MM.1S (cell line): ENCODE data around the gene SDK1.

Experiments
- DNase-seq: peaks from one replicate; pipeline ENCODE4 v3.0.0-alpha.2; 2015
- H2AFZ ChIP-seq: fragments of 300-600 bp; sonication (generic); 2 replicates; pipeline ENCODE4 v1.6.0; 2016; ENCODE audit warnings: antibody characterized with exemption, low read length
- H3F3A ChIP-seq: fragments of 300-600 bp; sonication (generic); 2 replicates; pipeline ENCODE4 v1.6.1; 2016; ENCODE audit warnings: mild to moderate bottlenecking, antibody characterized with exemption, low read length, moderate library complexity, mixed read lengths; ENCODE audit not compliant: insufficient read depth
- H3K27ac ChIP-seq: fragments of 300-600 bp; sonication (generic); 2 replicates; pipeline ENCODE4 v1.5.1; 2016; ENCODE audit warnings: mild to moderate bottlenecking, low read length
- H3K27me3 ChIP-seq: fragments of 300-600 bp; sonication (generic); replicated peaks from 2 replicates; pipeline ENCODE4 v1.6.0; 2016; ENCODE audit warnings: low read length; ENCODE audit not compliant: insufficient read depth
- H3K36me3 ChIP-seq: fragments of 300-600 bp; sonication (generic); replicated peaks from 2 replicates; pipeline ENCODE4 v1.6.1; 2016; ENCODE audit warnings: mild to moderate bottlenecking, low read length, mixed read lengths; ENCODE audit not compliant: insufficient read depth
- H3K4me1 ChIP-seq: fragments of 300-600 bp; sonication (generic); 2 replicates; pipeline ENCODE4 v1.6.1; 2016; ENCODE audit warnings: low read length, mixed read lengths
- H3K4me2 ChIP-seq: fragments of 300-600 bp; sonication (generic); 2 replicates; pipeline ENCODE4 v1.6.0; 2016; ENCODE audit warnings: low read depth, low read length
- H3K4me3 ChIP-seq: fragments of 300-600 bp; sonication (generic); 2 replicates; pipeline ENCODE4 v1.5.1; 2016; ENCODE audit warnings: low read length, mixed read lengths
- H3K79me2 ChIP-seq: fragments of 300-600 bp; sonication (generic); 2 replicates; pipeline ENCODE4 v1.6.1; 2016; ENCODE audit warnings: mixed run types, low read length, mixed read lengths
- H3K9ac ChIP-seq: fragments of 300-600 bp; sonication (generic); 2 replicates; pipeline ENCODE4 v1.6.1; 2016; ENCODE audit warnings: low read length, mixed read lengths
- H3K9me2 ChIP-seq: fragments of 300-600 bp; sonication (generic); replicated peaks from 2 replicates; pipeline ENCODE4 v1.6.1; 2016; ENCODE audit warnings: mild to moderate bottlenecking, low read length, mixed read lengths; ENCODE audit not compliant: insufficient read depth
- H3K9me3 ChIP-seq: fragments of 300-600 bp; sonication (generic); replicated peaks from 2 replicates; pipeline ENCODE4 v1.6.1; 2016; ENCODE audit warnings: mild to moderate bottlenecking, low read length, mixed read lengths; ENCODE audit not compliant: insufficient read depth
- H4K20me1 ChIP-seq: fragments of 300-600 bp; sonication (generic); 2 replicates; pipeline ENCODE4 v1.6.1; 2016; ENCODE audit warnings: mild to moderate bottlenecking, low read length, moderate library complexity, mixed read lengths; ENCODE audit not compliant: insufficient read depth
- CTCF ChIP-seq: fragments of 300-600 bp; sonication (generic); IDR thresholded peaks from 2 replicates; pipeline ENCODE4 v1.5.1; 2016; ENCODE audit warnings: antibody characterized with exemption, low read length, mixed read lengths
- EZH2 ChIP-seq: fragments of 300-600 bp; sonication (generic); optimal IDR thresholded peaks from 2 replicates; pipeline ENCODE3; 2017; ENCODE audit warnings: low read depth, mild to moderate bottlenecking, antibody characterized with exemption, low read length, mixed read lengths
- EZH2phosphoT487 ChIP-seq: fragments of 300-600 bp; sonication (generic); IDR thresholded peaks from 2 replicates; pipeline ENCODE4 v1.6.1; 2018; ENCODE audit warnings: antibody characterized with exemption, low read length

SDK1 gene

GRCh38 chr7:3995187-3995586, 694.1 kb downstream of the SDK1 start:
- Histone ChIP-seq H3K9me3 (no peaks in the 10 kb centered on the region), H3K36me3 (no peaks in the 10 kb centered on the region), H3F3A (no peaks in the 10 kb centered on the region), H3K27ac (no peak overlapping the region), H3K9ac (no peak overlapping the region), H3K79me2 (no peaks in the 10 kb centered on the region), H3K9me2 (no peaks in the 10 kb centered on the region), H3K4me2 (no peak overlapping the region), H2AFZ (no peak overlapping the region), H3K4me3 (no peak overlapping the region), H4K20me1 (no peaks in the 10 kb centered on the region), H3K4me1 (no peaks in the 10 kb centered on the region), H3K27me3 (0 out of 2 replicates have a peak, but pooled peaks cover 3% of the 10 kb centered on the region)
- TF ChIP-seq EZH2phosphoT487 (no peak), CTCF (no peak), EZH2 (no peak)
- DNase-seq: no peak

GRCh38 chr7:3998060-3998459, 697.0 kb downstream of the SDK1 start:
- Histone ChIP-seq H3K4me1 (no peaks in the 10 kb centered on the region), H3K9me3 (no peaks in the 10 kb centered on the region), H3K36me3 (no peaks in the 10 kb centered on the region), H3K9me2 (no peaks in the 10 kb centered on the region), H3K4me2 (no peak overlapping the region), H2AFZ (no peak overlapping the region), H3F3A (no peaks in the 10 kb centered on the region), H3K27me3 (peaks cover 3% of the 10 kb centered on the region; the same call in 1 of the 2 replicates), H3K4me3 (no peak overlapping the region), H3K79me2 (no peaks in the 10 kb centered on the region), H3K27ac (no peak overlapping the region), H3K9ac (no peak overlapping the region), H4K20me1 (no peaks in the 10 kb centered on the region)
- no peak for DNase-seq
- TF ChIP-seq EZH2phosphoT487 (no peak), EZH2 (no peak), CTCF (no peak)

- Histone ChIP-seq H3K9ac (no peak overlapping the region), H3K27me3 (peaks cover 11% of the 10 kb centered on the region), H3F3A (no peaks in the 10 kb centered on the region), H3K4me2 (no peak overlapping the region), H3K27ac (no peak overlapping the region), H3K9me3 (no peaks in the 10 kb centered on the region), H2AFZ (no peak overlapping the region), H4K20me1 (no peaks in the 10 kb centered on the region), H3K9me2 (no peaks in the 10 kb centered on the region), H3K4me1 (no peaks in the 10 kb centered on the region), H3K79me2 (no peaks in the 10 kb centered on the region), H3K4me3 (no peak overlapping the region), H3K36me3 (no peaks in the 10 kb centered on the region)
- TF ChIP-seq EZH2 (no peak), EZH2phosphoT487 (no peak), CTCF (no peak)
- no peak for DNase-seq
Observed at GRCh38 chr7:4000139-4000538, 699.1 kb downstream of the SDK1 start.
